Activated CD4-positive, alpha-beta T cell treated with anti-CD3 and anti-CD28 coated beads for 4 hours (primary cell): Measurements from ENCODE around the gene MGAT5.
A peak's percentile ranks its signal among the peaks of the same experiment; 100 is the strongest.

Experiments used
- DNase-seq, 2 donors: peaks; one replicate each; pipeline ENCODE4 v3.0.0-alpha.2; 2020

The MGAT5 gene

GRCh38 chr2:134257965-134258683 lies 4.3 kb downstream of the MGAT5 start:
- no peak for DNase-seq

GRCh38 chr2:134258684-134259388 lies 5.0 kb downstream of the MGAT5 start:
- DNase-seq = peak; percentile 43 to 45

GRCh38 chr2:134259571-134259970 lies 5.7 kb downstream of the MGAT5 start:
- no peak for DNase-seq

GRCh38 chr2:134259994-134260393 lies 6.1 kb downstream of the MGAT5 start:
- no peak for DNase-seq

GRCh38 chr2:134260713-134261112 lies 6.8 kb downstream of the MGAT5 start:
- no peak for DNase-seq

- DNase-seq = no peak
Measured at GRCh38 chr2:134261398-134262131, 7.7 kb downstream of the MGAT5 start.

- DNase-seq = no peak
Measured at GRCh38 chr2:134262684-134263083, 8.8 kb downstream of the MGAT5 start.

GRCh38 chr2:134268265-134268664 lies 14.4 kb downstream of the MGAT5 start:
- DNase-seq = no peak

GRCh38 chr2:134269230-134269629 lies 15.4 kb downstream of the MGAT5 start:
- DNase-seq = no peak

- no peak for DNase-seq
Measured at GRCh38 chr2:134269972-134270735, 16.3 kb downstream of the MGAT5 start.

- no peak for DNase-seq
Measured at GRCh38 chr2:134271758-134272157, 17.9 kb downstream of the MGAT5 start.

GRCh38 chr2:134272806-134273205 lies 18.9 kb downstream of the MGAT5 start:
- no peak for DNase-seq

- no peak for DNase-seq
Measured at GRCh38 chr2:134273256-134273983, 19.5 kb downstream of the MGAT5 start.

- DNase-seq = no peak
Measured at GRCh38 chr2:134274121-134274520, 20.2 kb downstream of the MGAT5 start.

- no peak for DNase-seq
Measured at GRCh38 chr2:134275058-134275862, 21.4 kb downstream of the MGAT5 start.

GRCh38 chr2:134276381-134277172 lies 22.7 kb downstream of the MGAT5 start:
- DNase-seq = no peak

- no peak for DNase-seq
Measured at GRCh38 chr2:134277223-134277622, 23.4 kb downstream of the MGAT5 start.

GRCh38 chr2:134278553-134278952 lies 24.7 kb downstream of the MGAT5 start:
- no peak for DNase-seq

- no peak for DNase-seq
Measured at GRCh38 chr2:134279417-134279816, 25.5 kb downstream of the MGAT5 start.

- DNase-seq = no peak
Measured at GRCh38 chr2:134280231-134280630, 26.4 kb downstream of the MGAT5 start.

GRCh38 chr2:134280726-134281125 lies 26.9 kb downstream of the MGAT5 start:
- no peak for DNase-seq
